Peyer's patch (tissue), 4 donors: Measurements from ENCODE around the gene MAEA. TPM values are rescaled to one million over a fixed set of nuclear protein-coding genes. Genes with fewer than 3 reads are reported as not detected.
A peak's percentile ranks its signal among the peaks of the same experiment; 100 is the strongest.

Experiments used
- DNase-seq, 3 donors: peaks; one replicate each; pipeline ENCODE4 v3.0.0-alpha.2; 2017 to 2019
- H3K27ac ChIP-seq, 4 donors: fragments of 200-600 bp; sonication (generic); one replicate each; pipeline ENCODE4 v1.5.1; 2016 to 2019
- H3K27me3 ChIP-seq, 2 donors: fragments of 200-600 bp; sonication (generic); one replicate each; pipeline ENCODE4 v1.5.1; 2019
- H3K36me3 ChIP-seq, 3 donors: fragments of 200-600 bp; sonication (generic); one replicate each; pipeline ENCODE4 v1.5.1; 2016 to 2019
- H3K4me1 ChIP-seq, 4 donors: fragments of 200-600 bp; sonication (generic); one replicate each; pipeline ENCODE4 v1.5.1; 2016 to 2019
- H3K4me3 ChIP-seq, 4 donors: fragments of 200-600 bp; sonication (generic); 1 replicate in 3 of 4; 2 replicates in 1 of 4; pipeline ENCODE4 v1.5.1; 2016 to 2019; ENCODE audit warnings: mild to moderate bottlenecking in 1 of 4
- H3K9me3 ChIP-seq, 4 donors: fragments of 200-600 bp; sonication (generic); one replicate each; pipeline ENCODE4 v1.5.1; 2016 to 2019; ENCODE audit warnings: mild to moderate bottlenecking in 1 of 4
- POLR2A ChIP-seq, 2 donors: fragments of 450-650 bp; IDR thresholded peaks; one replicate each; pipeline ENCODE4 v1.5.1; 2017; ENCODE audit warnings: antibody characterized with exemption in 2 of 2, mild to moderate bottlenecking in 2 of 2, moderate library complexity in 2 of 2
- total RNA-seq, 4 donors: library from RNA; depleted of rRNA; stranded (reverse); fragments of >200 nt; gene quantifications; one replicate each; pipeline ENCODE4 v1.1.0, GENCODE V29; 2016
- TF ChIP-seq, protein P1 (sequence below), 6 experiments: fragments of 450-650 bp in 4 of 6; fragments of 200-600 bp in 2 of 6; sonication (generic) in 1 of 6; IDR thresholded peaks; one replicate each; pipeline ENCODE4 v1.5.1; 2017 to 2019; ENCODE audit warnings: antibody characterized with exemption in 6 of 6, mild to moderate bottlenecking in 3 of 6, moderate library complexity in 1 of 6

Gene MAEA
- total RNA-seq, 4 donors from 2014 or later, result 112 to 200 (median 143) TPM

GRCh38 chr4:1374706-1375045 is 85.0 kb downstream of the MAEA start:
- H3K4me1 ChIP-seq, result no peaks in the 10 kb centered on the region
- H3K27me3 ChIP-seq, result no peaks in the 10 kb centered on the region
- peak in 1 of 3 donors; percentile 31 for DNase-seq
- no peak overlapping the region for H3K4me3 ChIP-seq
- H3K9me3 ChIP-seq, result no peaks in the 10 kb centered on the region
- TF ChIP-seq, protein P1, sequence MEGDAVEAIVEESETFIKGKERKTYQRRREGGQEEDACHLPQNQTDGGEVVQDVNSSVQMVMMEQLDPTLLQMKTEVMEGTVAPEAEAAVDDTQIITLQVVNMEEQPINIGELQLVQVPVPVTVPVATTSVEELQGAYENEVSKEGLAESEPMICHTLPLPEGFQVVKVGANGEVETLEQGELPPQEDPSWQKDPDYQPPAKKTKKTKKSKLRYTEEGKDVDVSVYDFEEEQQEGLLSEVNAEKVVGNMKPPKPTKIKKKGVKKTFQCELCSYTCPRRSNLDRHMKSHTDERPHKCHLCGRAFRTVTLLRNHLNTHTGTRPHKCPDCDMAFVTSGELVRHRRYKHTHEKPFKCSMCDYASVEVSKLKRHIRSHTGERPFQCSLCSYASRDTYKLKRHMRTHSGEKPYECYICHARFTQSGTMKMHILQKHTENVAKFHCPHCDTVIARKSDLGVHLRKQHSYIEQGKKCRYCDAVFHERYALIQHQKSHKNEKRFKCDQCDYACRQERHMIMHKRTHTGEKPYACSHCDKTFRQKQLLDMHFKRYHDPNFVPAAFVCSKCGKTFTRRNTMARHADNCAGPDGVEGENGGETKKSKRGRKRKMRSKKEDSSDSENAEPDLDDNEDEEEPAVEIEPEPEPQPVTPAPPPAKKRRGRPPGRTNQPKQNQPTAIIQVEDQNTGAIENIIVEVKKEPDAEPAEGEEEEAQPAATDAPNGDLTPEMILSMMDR (IDR thresholded peaks at IDR 0.05), result no peak
- TF ChIP-seq POLR2A (IDR thresholded peaks at IDR 0.05), result no peak
- H3K36me3 ChIP-seq, result peaks cover 0 to 50% (median 0%) of the 10 kb centered on the region in 3 donors
- H3K27ac ChIP-seq, result no peak overlapping the region

DNA sequence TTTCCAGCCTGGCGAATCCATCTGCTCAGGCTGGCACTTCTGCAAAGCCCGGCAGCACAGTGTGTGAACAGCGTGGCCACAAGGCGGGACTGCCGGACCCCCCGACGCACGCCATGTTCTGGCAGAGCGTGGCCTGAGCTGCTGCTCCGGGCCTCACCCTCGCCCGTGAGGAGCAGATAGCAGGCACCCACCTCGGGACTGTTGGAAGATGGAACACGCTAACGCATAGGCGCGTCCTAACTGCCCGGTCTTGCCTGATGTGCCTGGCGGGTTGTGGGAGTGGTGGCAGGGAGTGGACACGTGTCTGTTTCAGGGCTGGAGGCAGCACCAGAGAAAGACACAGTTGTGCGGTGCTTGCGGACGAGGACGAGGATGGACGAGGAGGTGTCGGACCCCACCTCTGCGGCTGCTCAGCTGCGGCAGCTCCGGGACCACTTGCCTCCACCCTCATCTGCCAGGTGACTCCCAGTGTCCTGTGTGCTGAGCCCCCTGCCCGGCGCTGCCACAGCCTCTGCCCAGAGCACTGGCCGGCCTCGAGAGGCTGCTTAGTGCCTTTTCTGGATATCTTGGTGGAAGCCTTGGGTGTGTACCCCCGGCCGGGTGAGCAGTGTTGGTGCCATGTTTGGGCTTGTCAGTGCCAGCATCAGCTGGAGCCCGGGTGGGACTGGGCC is 85.5 kb downstream of the MAEA start:
- Histone ChIP-seq H3K27me3 (no peaks in the 10 kb centered on the region), H3K9me3 (no peaks in the 10 kb centered on the region), H3K4me3 (no peak overlapping the region), H3K36me3 (peaks cover 0 to 52% (median 0%) of the 10 kb centered on the region in 3 donors), H3K4me1 (no peaks in the 10 kb centered on the region), H3K27ac (no peak overlapping the region)
- TF ChIP-seq, protein P1 (IDR thresholded peaks at IDR 0.05), result no peak
- no peak for TF ChIP-seq POLR2A (IDR thresholded peaks at IDR 0.05)
- peak in 1 of 3 donors; percentile 34 for DNase-seq

DNA sequence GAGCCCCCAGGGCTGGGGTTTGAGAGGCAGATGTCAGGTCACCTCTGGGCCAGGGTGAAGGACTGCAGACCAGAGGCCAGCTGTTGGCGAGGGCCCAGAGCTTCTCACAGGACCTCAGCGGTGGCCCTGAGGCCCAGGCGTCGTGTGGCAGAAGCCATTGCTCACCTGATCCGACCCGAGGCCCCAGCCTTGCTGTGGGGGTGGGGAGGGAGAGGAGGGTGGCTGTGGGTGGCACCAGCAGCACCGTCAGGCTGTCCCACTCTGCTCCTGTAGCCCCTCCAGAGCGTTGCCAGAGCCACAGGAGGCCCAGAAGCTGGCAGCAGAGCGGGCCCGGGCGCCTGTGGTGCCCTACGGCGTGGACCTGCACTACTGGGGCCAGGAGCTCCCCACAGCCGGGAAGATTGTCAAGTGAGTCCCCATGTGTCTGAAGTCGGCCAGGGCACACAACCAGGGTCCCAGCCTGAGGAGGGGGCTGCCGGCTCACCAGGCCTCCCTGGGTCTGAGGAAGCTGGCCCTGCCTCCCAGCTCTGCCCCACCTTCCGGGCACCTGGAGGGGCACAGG is 86.2 kb downstream of the MAEA start:
- H3K36me3 ChIP-seq, result peaks cover 0 to 52% (median 0%) of the 10 kb centered on the region in 3 donors

GRCh38 chr4:1376391-1376840 is 86.7 kb downstream of the MAEA start:
- TF ChIP-seq, protein P1 (IDR thresholded peaks at IDR 0.05), result no peak
- TF ChIP-seq POLR2A (IDR thresholded peaks at IDR 0.05), result no peak
- H3K27ac ChIP-seq, result no peak overlapping the region
- H3K9me3 ChIP-seq, result no peaks in the 10 kb centered on the region
- H3K4me1 ChIP-seq, result no peaks in the 10 kb centered on the region
- no peaks in the 10 kb centered on the region for H3K27me3 ChIP-seq
- H3K36me3 ChIP-seq, result peaks cover 0 to 53% (median 0%) of the 10 kb centered on the region in 3 donors
- DNase-seq, result peak in 1 of 3 donors; percentile 34
- no peak overlapping the region for H3K4me3 ChIP-seq

More for the DNA sequence above, 86.2 kb downstream of the MAEA start:
- no peak overlapping the region for H3K27ac ChIP-seq
- no peak overlapping the region for H3K4me3 ChIP-seq
- no peak for TF ChIP-seq POLR2A (IDR thresholded peaks at IDR 0.05)
- TF ChIP-seq, protein P1 (IDR thresholded peaks at IDR 0.05), result no peak
- peak in 1 of 3 donors; percentile 41 for DNase-seq
- no peaks in the 10 kb centered on the region for H3K9me3 ChIP-seq
- no peaks in the 10 kb centered on the region for H3K4me1 ChIP-seq
- H3K27me3 ChIP-seq, result no peaks in the 10 kb centered on the region

DNA sequence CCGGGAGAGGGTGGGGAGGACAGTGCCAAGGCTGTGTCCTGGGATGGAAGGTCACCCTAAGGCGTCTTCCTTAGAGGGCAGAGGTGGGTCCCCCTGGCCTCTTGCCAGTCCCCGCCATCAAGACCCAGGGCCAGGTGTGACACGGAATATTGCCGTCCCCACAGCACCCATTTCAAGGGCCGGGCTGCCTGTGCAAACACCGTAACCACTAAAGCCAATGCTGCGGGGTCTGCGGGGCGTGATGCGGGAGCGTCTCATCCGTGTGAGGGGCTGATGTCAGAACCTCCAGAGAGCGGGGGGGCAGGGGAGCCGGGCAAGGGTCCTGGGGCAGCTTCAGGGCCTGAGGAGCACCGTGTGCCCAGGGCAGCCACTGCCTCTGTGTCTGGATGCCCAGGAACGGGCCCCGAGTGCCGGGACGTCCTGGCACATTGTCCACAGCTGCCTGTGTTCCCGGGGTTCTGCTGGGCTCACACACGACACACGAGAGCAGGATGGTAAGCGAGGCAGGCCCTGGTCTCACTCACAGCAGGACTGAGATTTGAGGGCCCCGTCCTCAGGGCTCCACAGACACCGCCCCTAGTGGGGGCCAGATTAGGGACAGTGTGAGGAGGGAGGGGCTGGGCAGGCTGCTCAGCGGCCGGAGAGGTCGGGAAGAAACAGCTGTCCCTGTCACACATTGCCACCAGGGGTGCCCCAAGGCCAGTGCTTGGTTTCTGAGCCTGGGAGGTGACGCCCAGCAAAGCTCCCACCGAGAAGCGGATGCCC is 87.3 kb downstream of the MAEA start:
- H3K4me3 ChIP-seq, result no peak overlapping the region
- no peak for TF ChIP-seq POLR2A (IDR thresholded peaks at IDR 0.05)
- H3K36me3 ChIP-seq, result peaks cover 0 to 53% (median 0%) of the 10 kb centered on the region in 3 donors
- no peaks in the 10 kb centered on the region for H3K27me3 ChIP-seq
- H3K9me3 ChIP-seq, result no peaks in the 10 kb centered on the region
- H3K27ac ChIP-seq, result no peak overlapping the region
- no peaks in the 10 kb centered on the region for H3K4me1 ChIP-seq
- peak in 1 of 3 donors; percentile 37 for DNase-seq
